Mammary epithelial cell (primary cell): ENCODE measurements around the gene SLC25A21.

ENCODE experiments used
- EZH2 ChIP-seq: IDR thresholded peaks from 2 replicates; pipeline ENCODE4 v1.6.1; 2012; ENCODE audit warnings: low read length, inconsistent platforms, borderline replicate concordance
- TF ChIP-seq, protein P1 (sequence below), 2 donors: IDR thresholded peaks in 1 of 2; conservative IDR thresholded peaks in 1 of 2; 2 replicates each; pipeline ENCODE4 v1.5.1; 2011 to 2012; ENCODE audit warnings: inconsistent platforms in 2 of 2, low read length in 2 of 2, mild to moderate bottlenecking in 2 of 2, control low read depth in 1 of 2, low read depth in 1 of 2; ENCODE audit not compliant: insufficient read depth in 1 of 2; ENCODE audit errors: extremely low read depth in 1 of 2

DNA sequence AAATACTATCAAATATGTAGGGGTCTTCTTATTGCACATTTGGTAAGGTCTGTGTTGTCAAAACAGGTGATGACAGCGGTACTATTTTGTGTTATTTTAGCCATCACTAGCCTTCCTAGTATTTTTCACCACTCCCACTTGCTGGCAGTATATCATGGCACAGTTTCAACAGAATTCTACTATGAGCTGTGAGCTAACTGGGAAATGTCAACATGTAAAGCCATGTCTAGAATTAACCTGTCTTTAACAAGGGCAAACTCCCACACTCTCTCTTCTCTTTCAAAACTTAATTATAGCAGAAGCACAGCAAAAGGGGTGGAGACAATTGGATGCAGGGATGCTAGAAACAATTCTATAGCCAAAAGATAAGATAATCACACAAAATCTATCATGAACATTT lies 257.3 kb downstream of the SLC25A21 start:
- TF ChIP-seq, protein P1, sequence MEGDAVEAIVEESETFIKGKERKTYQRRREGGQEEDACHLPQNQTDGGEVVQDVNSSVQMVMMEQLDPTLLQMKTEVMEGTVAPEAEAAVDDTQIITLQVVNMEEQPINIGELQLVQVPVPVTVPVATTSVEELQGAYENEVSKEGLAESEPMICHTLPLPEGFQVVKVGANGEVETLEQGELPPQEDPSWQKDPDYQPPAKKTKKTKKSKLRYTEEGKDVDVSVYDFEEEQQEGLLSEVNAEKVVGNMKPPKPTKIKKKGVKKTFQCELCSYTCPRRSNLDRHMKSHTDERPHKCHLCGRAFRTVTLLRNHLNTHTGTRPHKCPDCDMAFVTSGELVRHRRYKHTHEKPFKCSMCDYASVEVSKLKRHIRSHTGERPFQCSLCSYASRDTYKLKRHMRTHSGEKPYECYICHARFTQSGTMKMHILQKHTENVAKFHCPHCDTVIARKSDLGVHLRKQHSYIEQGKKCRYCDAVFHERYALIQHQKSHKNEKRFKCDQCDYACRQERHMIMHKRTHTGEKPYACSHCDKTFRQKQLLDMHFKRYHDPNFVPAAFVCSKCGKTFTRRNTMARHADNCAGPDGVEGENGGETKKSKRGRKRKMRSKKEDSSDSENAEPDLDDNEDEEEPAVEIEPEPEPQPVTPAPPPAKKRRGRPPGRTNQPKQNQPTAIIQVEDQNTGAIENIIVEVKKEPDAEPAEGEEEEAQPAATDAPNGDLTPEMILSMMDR (conservative IDR thresholded peaks at IDR 0.05 in 1 of 2, IDR thresholded peaks at IDR 0.05 in 1 of 2; ENCODE audit: extremely low read depth in 1 of 2, insufficient read depth in 1 of 2, low read depth in 1 of 2, low read length in 2 of 2) = no peak
- TF ChIP-seq EZH2 = no peak
